Transverse colon (tissue), 4 donors: ENCODE data around the gene GRM3. TPM values are rescaled to one million over a fixed set of nuclear protein-coding genes. Genes with fewer than 3 reads are reported as not detected.

Experiments
- DNase-seq: peaks from one replicate; pipeline ENCODE4 v3.0.0-alpha.2; 2019
- H3K27ac ChIP-seq, 4 donors: fragments of 200-600 bp; sonication (generic); 2 replicates each; pipeline ENCODE4 v1.5.1; 2016 to 2018; ENCODE audit warnings: inconsistent platforms in 4 of 4
- H3K27me3 ChIP-seq: fragments of 200-600 bp; sonication (generic); 2 replicates; pipeline ENCODE4 v1.5.1; 2017; ENCODE audit warnings: inconsistent platforms
- H3K36me3 ChIP-seq, 4 donors: fragments of 200-600 bp; sonication (generic); 2 replicates each; pipeline ENCODE4 v1.5.1; 2017 to 2019; ENCODE audit warnings: inconsistent platforms in 4 of 4
- H3K4me1 ChIP-seq, 4 donors: fragments of 200-600 bp; sonication (generic); 2 replicates each; pipeline ENCODE4 v1.5.1; 2017 to 2020; ENCODE audit warnings: inconsistent platforms in 4 of 4
- H3K4me3 ChIP-seq, 4 donors: fragments of 200-600 bp; sonication (generic); 1 replicate in 1 of 4; 2 replicates in 3 of 4; pipeline versions ENCODE4 v1.5.1 to v1.6.1; 2017 to 2019; ENCODE audit warnings: inconsistent platforms in 4 of 4
- H3K9me3 ChIP-seq, 2 donors: fragments of 200-600 bp; sonication (generic); 2 replicates each; pipeline ENCODE4 v1.5.1; 2017 to 2019; ENCODE audit warnings: inconsistent platforms in 2 of 2
- CTCF ChIP-seq, 5 experiments: fragments of 200-600 bp in 3 of 5; fragments of 450-650 bp in 2 of 5; sonication (generic) in 3 of 5; IDR thresholded peaks; 1 replicate in 2 of 5; 2 replicates in 3 of 5; pipeline ENCODE4 v1.5.1; 2016 to 2017; ENCODE audit warnings: antibody characterized with exemption in 5 of 5, inconsistent platforms in 3 of 5, mild to moderate bottlenecking in 2 of 5, moderate library complexity in 1 of 5
- EP300 ChIP-seq: sonication (generic); formaldehyde crosslinking; IDR thresholded peaks from one replicate; pipeline ENCODE4 v1.6.1; 2017; ENCODE audit warnings: antibody characterized with exemption, low read depth
- POLR2A ChIP-seq: fragments of 450-650 bp; IDR thresholded peaks from one replicate; pipeline ENCODE4 v1.6.1; 2016; ENCODE audit warnings: antibody characterized with exemption, mild to moderate bottlenecking, moderate library complexity
- POLR2AphosphoS5 ChIP-seq, 3 donors: sonication (generic); formaldehyde crosslinking; IDR thresholded peaks; one replicate each; pipeline ENCODE4 v1.6.1; 2016; ENCODE audit warnings: antibody characterized with exemption in 3 of 3
- WGBS, 2 donors: methylation state at CpG; one replicate each; pipeline ENCODE4 v1.1.5; 2018; ENCODE audit warnings: low coverage in 1 of 2; 5-methylcytosine and 5-hydroxymethylcytosine counted together
- in situ Hi-C, 4 donors: fragments of 200-750 bp; cut with MboI; loops; one replicate each; pipeline versions ENCODE4 v1.15.0 to v1.15.1; 2017; ENCODE audit warnings: low sequenced_read_pairs in 3 of 4, low pct_ligation_motif_present in 1 of 4, low pct_unique_long_range_greater_than_20kb in 1 of 4
- intact Hi-C: fragments of 100-400 bp; cut with DNase I; formaldehyde crosslinking; loops from one replicate; pipeline ENCODE4 v1.15.1; 2023; ENCODE audit warnings: low total_unique reads
- total RNA-seq, 4 donors: library from RNA; depleted of rRNA; stranded (reverse); fragments of >200 nt; gene quantifications; one replicate each; pipeline ENCODE4 v1.1.0, GENCODE V29; 2016

GRM3 gene
- total RNA-seq, 4 donors from 2014 or later, result not detected

DNA sequence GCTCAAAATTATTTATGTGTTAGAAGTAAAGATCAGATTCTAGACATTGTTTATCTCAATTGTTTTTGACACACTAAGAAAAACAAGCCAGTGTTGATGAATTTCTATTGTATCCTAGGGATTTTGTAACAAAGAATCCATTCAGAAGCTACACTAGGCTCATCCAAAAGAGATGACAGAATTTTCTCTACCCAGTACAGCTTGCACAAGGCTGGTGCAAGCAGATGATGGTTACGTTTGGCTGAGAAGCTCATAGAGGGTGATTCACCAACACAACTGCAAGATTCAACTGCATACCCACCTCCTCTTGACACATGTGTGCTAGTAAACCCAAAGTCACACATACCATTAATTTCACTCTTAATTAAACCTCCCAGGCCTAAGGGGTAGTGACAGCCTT lies 20.8 kb downstream of the GRM3 start:
- Histone ChIP-seq H3K9me3 (no peaks in the 10 kb centered on the region), H3K4me3 (no peak overlapping the region), H3K27me3 (no peaks in the 10 kb centered on the region), H3K4me1 (no peaks in the 10 kb centered on the region), H3K27ac (no peak overlapping the region), H3K36me3 (no peaks in the 10 kb centered on the region)
- no peak for DNase-seq
- TF ChIP-seq POLR2AphosphoS5 (IDR thresholded peaks at IDR 0.05) (no peak), CTCF (IDR thresholded peaks at IDR 0.05) (no peak), EP300 (no peak)
- intact Hi-C loops, result no loop called here
- in situ Hi-C loops, result loop anchor here in 1 of 4 donors (25.0 kb wide), 1 partner anchor 248 kb away; no protein-coding TSS in a partner anchor
- WGBS, 2 donors, result 70 to 88% methylated on average over 1 of the region's 1 CpG

- Histone ChIP-seq H3K27ac (no peak overlapping the region), H3K9me3 (no peaks in the 10 kb centered on the region), H3K4me3 (no peak overlapping the region), H3K4me1 (no peaks in the 10 kb centered on the region), H3K27me3 (no peaks in the 10 kb centered on the region), H3K36me3 (no peaks in the 10 kb centered on the region)
- TF ChIP-seq POLR2A (no peak), POLR2AphosphoS5 (IDR thresholded peaks at IDR 0.05) (no peak), CTCF (IDR thresholded peaks at IDR 0.05) (no peak), EP300 (no peak)
- intact Hi-C loops, result no loop called here
- in situ Hi-C loops, result loop anchor here in 1 of 4 donors (25.0 kb wide), 1 partner anchor 247 kb away; no protein-coding TSS in a partner anchor
- 87 to 88% methylated on average over 5 of the region's 5 CpGs for WGBS, 2 donors
- no peak for DNase-seq
These were observed 21.3 kb downstream of the GRM3 start for GRCh38 chr7:86664991-86665390.

DNA sequence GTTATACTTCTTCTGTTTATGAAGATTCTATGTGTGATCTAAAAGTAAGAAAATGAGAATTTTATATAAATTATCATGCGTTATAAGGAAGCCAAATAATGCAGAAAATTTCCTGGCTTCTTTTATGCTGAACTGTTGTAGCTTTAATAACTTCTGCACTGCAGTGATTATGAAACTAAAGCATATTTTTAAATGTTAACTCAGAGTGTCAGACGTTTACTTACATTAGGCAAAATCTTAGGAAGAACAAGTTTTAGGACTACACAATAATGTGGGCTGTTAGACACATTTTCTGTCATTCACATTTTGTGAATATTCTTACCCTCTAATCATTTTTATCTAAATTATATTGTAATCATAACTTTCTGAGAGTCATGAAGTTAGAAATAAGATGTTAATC lies 22.0 kb downstream of the GRM3 start:
- Histone ChIP-seq H3K9me3 (no peaks in the 10 kb centered on the region), H3K4me1 (no peaks in the 10 kb centered on the region), H3K27me3 (no peaks in the 10 kb centered on the region), H3K4me3 (no peak overlapping the region), H3K36me3 (no peaks in the 10 kb centered on the region), H3K27ac (no peak overlapping the region)
- TF ChIP-seq CTCF (IDR thresholded peaks at IDR 0.05) (no peak), EP300 (no peak), POLR2A (no peak), POLR2AphosphoS5 (IDR thresholded peaks at IDR 0.05) (no peak)
- intact Hi-C loops, result no loop called here
- 24 to 26% methylated on average over 2 of the region's 2 CpGs for WGBS, 2 donors
- in situ Hi-C loops, result loop anchor here in 1 of 4 donors (25.0 kb wide), 1 partner anchor 247 kb away; no protein-coding TSS in a partner anchor
- no peak for DNase-seq

DNA sequence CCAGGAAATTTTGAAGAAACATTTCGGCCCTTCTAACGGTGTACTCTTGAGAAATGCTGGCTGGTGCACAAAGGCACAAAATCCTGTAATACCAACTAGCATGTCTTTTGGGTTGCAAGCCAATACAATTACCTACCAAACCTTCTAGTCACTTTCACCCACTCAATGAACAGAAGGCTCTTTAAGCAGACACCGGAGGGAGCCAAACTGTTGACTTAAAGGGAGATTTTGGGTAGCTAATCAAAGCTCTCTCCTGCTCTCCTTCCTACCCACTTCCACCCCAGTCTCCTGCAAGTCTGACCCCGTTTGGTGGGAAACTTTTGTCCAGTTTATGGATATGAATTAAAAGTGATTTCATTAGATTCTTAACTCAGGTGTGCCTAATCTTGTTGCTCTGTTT lies 24.0 kb downstream of the GRM3 start:
- no peaks in the 10 kb centered on the region for H3K9me3 ChIP-seq
- no peak overlapping the region for H3K27ac ChIP-seq
- DNase-seq, result no peak
- in situ Hi-C loops, result loop anchor here in 1 of 4 donors (25.0 kb wide), 1 partner anchor 245 kb away; no protein-coding TSS in a partner anchor
- no peak overlapping the region for H3K4me3 ChIP-seq
- intact Hi-C loops, result no loop called here
- TF ChIP-seq POLR2A, result no peak
- TF ChIP-seq CTCF (IDR thresholded peaks at IDR 0.05), result no peak
- no peak for TF ChIP-seq POLR2AphosphoS5 (IDR thresholded peaks at IDR 0.05)
- TF ChIP-seq EP300, result no peak
- no peaks in the 10 kb centered on the region for H3K27me3 ChIP-seq
- WGBS, 2 donors, result 41 to 43% methylated on average over 4 of the region's 4 CpGs
- no peaks in the 10 kb centered on the region for H3K4me1 ChIP-seq
- no peaks in the 10 kb centered on the region for H3K36me3 ChIP-seq
